ENCODE data around the gene SLC9C2.
"Not testable (repeated sequence)": the region's sequence is repeated elsewhere in the genome, so short reads cannot be mapped to it uniquely, and the experiment has no call there.

Gene SLC9C2

GRCh38 chr1:173603056-173603591, at the start of gene SLC9C2:
SLC9C2 (minus strand) TSS chr1:173603072; CDS start chr1:173601776, 1,296 bp downstream.
- DNase-seq (ENCODE audit: low spot score), result no peak

GRCh38 chr1:173648880-173649605, 46.2 kb upstream of the SLC9C2 start:
- DNase-seq (ENCODE audit: low spot score), result no peak

GRCh38 chr1:173646656-173647055, 43.8 kb upstream of the SLC9C2 start:
- DNase-seq (ENCODE audit: low spot score), result no peak

GRCh38 chr1:173642450-173643139, 39.7 kb upstream of the SLC9C2 start:
- DNase-seq (ENCODE audit: low spot score), result not testable (repeated sequence)

GRCh38 chr1:173639102-173639501, 36.2 kb upstream of the SLC9C2 start:
- DNase-seq (ENCODE audit: low spot score), result no peak

- DNase-seq (ENCODE audit: low spot score), result no peak
Measured at GRCh38 chr1:173638043-173639021, 35.5 kb upstream of the SLC9C2 start.

- DNase-seq (ENCODE audit: low spot score), result not testable (repeated sequence)
Measured at GRCh38 chr1:173637236-173638042, 34.6 kb upstream of the SLC9C2 start.

GRCh38 chr1:173635116-173635515, 32.2 kb upstream of the SLC9C2 start, which contains the start of gene TEX50:
TEX50 (plus strand) TSS chr1:173635338; CDS start chr1:173635522, 184 bp downstream.
- DNase-seq (ENCODE audit: low spot score), result no peak

GRCh38 chr1:173628888-173629287, 26.0 kb upstream of the SLC9C2 start:
- DNase-seq (ENCODE audit: low spot score), result no peak

- DNase-seq (ENCODE audit: low spot score), result no peak
Measured at GRCh38 chr1:173627269-173627668, 24.4 kb upstream of the SLC9C2 start.

- DNase-seq (ENCODE audit: low spot score), result no peak
Measured at GRCh38 chr1:173616859-173617258, 14.0 kb upstream of the SLC9C2 start.

- DNase-seq (ENCODE audit: low spot score), result not testable (repeated sequence)
Measured at GRCh38 chr1:173613086-173613485, 10.2 kb upstream of the SLC9C2 start.

GRCh38 chr1:173608503-173609216, 5.8 kb upstream of the SLC9C2 start:
- DNase-seq (ENCODE audit: low spot score), result no peak

GRCh38 chr1:173601588-173601987, 1.3 kb downstream of the SLC9C2 start:
- no peak for DNase-seq (ENCODE audit: low spot score)

- no peak for DNase-seq (ENCODE audit: low spot score)
Measured at GRCh38 chr1:173596097-173596825, 6.6 kb downstream of the SLC9C2 start.

- DNase-seq (ENCODE audit: low spot score), result not testable (repeated sequence)
Measured at GRCh38 chr1:173591138-173591537, 11.7 kb downstream of the SLC9C2 start.

GRCh38 chr1:173590557-173590956, 12.3 kb downstream of the SLC9C2 start:
- DNase-seq (ENCODE audit: low spot score), result peak; percentile 29

GRCh38 chr1:173581383-173582079, 21.3 kb downstream of the SLC9C2 start:
- DNase-seq (ENCODE audit: low spot score), result no peak

- no peak for DNase-seq (ENCODE audit: low spot score)
Measured at GRCh38 chr1:173580658-173581057, 22.2 kb downstream of the SLC9C2 start.
